Spleen (tissue), 7 donors: ENCODE measurements around the gene FAM120A.

ENCODE experiments used
- POLR2A ChIP-seq, 3 donors: fragments of 450-650 bp; IDR thresholded peaks; one replicate each; pipeline ENCODE4 v1.5.1; 2017; ENCODE audit warnings: antibody characterized with exemption in 3 of 3, mild to moderate bottlenecking in 1 of 3
- POLR2AphosphoS5 ChIP-seq, 3 donors: sonication (generic); formaldehyde crosslinking; IDR thresholded peaks; one replicate each; pipeline ENCODE4 v1.5.1; 2017; ENCODE audit warnings: antibody characterized with exemption in 3 of 3
- TF ChIP-seq, protein P1 (sequence below), 11 experiments: fragments of 200-600 bp in 7 of 11; fragments of 450-650 bp in 4 of 11; sonication (generic) in 4 of 11; IDR thresholded peaks in 8 of 11; conservative IDR thresholded peaks in 3 of 11; 1 replicate in 7 of 11; 2 replicates in 4 of 11; pipeline versions ENCODE4 v1.4.0 to v1.8.0; 2016 to 2021; ENCODE audit warnings: antibody characterized with exemption in 11 of 11, inconsistent platforms in 4 of 11, mild to moderate bottlenecking in 1 of 11
- donor health status: DM: no; HTN: no; CAD: no; lungs with moderate emphysema.
- donor health status: DM: no; HTN: no; CAD: no.
- donor health status: DM: no; HTN: no; CAD: no.

GRCh38 chr9:93577078-93577974 is 125.8 kb downstream of the FAM120A start:
- no peak for TF ChIP-seq POLR2A (IDR thresholded peaks at IDR 0.05)
- TF ChIP-seq, protein P1, sequence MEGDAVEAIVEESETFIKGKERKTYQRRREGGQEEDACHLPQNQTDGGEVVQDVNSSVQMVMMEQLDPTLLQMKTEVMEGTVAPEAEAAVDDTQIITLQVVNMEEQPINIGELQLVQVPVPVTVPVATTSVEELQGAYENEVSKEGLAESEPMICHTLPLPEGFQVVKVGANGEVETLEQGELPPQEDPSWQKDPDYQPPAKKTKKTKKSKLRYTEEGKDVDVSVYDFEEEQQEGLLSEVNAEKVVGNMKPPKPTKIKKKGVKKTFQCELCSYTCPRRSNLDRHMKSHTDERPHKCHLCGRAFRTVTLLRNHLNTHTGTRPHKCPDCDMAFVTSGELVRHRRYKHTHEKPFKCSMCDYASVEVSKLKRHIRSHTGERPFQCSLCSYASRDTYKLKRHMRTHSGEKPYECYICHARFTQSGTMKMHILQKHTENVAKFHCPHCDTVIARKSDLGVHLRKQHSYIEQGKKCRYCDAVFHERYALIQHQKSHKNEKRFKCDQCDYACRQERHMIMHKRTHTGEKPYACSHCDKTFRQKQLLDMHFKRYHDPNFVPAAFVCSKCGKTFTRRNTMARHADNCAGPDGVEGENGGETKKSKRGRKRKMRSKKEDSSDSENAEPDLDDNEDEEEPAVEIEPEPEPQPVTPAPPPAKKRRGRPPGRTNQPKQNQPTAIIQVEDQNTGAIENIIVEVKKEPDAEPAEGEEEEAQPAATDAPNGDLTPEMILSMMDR (IDR thresholded peaks at IDR 0.05 in 8 of 11, conservative IDR thresholded peaks at IDR 0.05 in 3 of 11), result no peak
- TF ChIP-seq POLR2AphosphoS5 (IDR thresholded peaks at IDR 0.05), result peak in 1 of 3 donors; percentile 39
